ENCODE measurements around the gene FAM227B.

- no peak for TF ChIP-seq RNF219 (CRISPR knock-in tag; IDR thresholded peaks at IDR 0.05)
- TF ChIP-seq HDAC2 (CRISPR knock-in tag; IDR thresholded peaks at IDR 0.05): no peak
- TF ChIP-seq KDM1A (CRISPR knock-in tag; IDR thresholded peaks at IDR 0.05): no peak
- no peak for TF ChIP-seq XRCC5 (optimal IDR thresholded peaks at IDR 0.05; ENCODE audit: low read length)
- TF ChIP-seq KMT2B (CRISPR knock-in tag; IDR thresholded peaks at IDR 0.05): no peak
Observed at GRCh38 chr15:49656734-49657133, 36.1 kb upstream of the FAM227B start.

All from HepG2 (cell line).